ENCODE results near the gene SSX2B. TPM values are rescaled to one million over a fixed set of nuclear protein-coding genes. Genes with fewer than 3 reads are reported as not detected.
"Not testable (repeated sequence)": the region's sequence is repeated elsewhere in the genome, so short reads cannot be mapped to it uniquely, and the experiment has no call there.

Gene SSX2B, protein sequence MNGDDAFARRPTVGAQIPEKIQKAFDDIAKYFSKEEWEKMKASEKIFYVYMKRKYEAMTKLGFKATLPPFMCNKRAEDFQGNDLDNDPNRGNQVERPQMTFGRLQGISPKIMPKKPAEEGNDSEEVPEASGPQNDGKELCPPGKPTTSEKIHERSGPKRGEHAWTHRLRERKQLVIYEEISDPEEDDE
- total RNA-seq (not detected), polyA plus RNA-seq (not detected)
- long read RNA-seq, donor 1, result 0 reads
- long read RNA-seq, donor 2, result 0 reads
- long read RNA-seq, donor 3, result 0 reads

DNA sequence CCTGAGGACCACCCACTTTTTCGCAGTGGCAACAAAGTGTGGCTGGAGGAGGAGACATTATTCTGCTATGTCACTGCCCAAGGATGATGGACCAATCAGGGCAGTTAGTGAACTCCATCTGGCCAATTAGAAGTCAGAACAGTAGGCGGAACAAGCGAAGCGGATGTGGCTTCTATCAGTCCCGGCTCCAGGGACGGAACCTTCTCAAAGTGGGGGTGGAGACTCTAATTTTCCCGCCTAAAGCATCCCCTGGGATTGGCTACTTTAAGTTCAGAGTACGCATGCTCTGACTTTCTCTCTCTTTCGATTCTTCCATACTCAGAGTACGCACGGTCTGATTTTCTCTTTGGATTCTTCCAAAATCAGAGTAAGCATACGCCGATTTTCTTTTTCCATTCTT is at the start of gene SSX2B:
Gene SSX2B, plus strand, starts transcription at position 301 of the 400 bp plus-strand sequence. CDS start 1,429 bp downstream, outside the sequence.
- H3K27ac ChIP-seq; H3K9me3 ChIP-seq; intact Hi-C loops (cut with DNase I); DNase-seq; H3K4me3 ChIP-seq; H3K36me3 ChIP-seq; H3K27me3 ChIP-seq; H3K4me1 ChIP-seq (ENCODE audit: insufficient read depth): not testable (repeated sequence)
- WGBS, 3 donors, result no CpG with 5 or more reads among the region's 13 CpGs

- H3K36me3 ChIP-seq; H3K4me1 ChIP-seq (ENCODE audit: insufficient read depth); DNase-seq; H3K27me3 ChIP-seq; H3K9me3 ChIP-seq; H3K4me3 ChIP-seq; intact Hi-C loops (cut with DNase I); H3K27ac ChIP-seq: not testable (repeated sequence)
- WGBS, 3 donors, result no CpG with 5 or more reads among the region's 13 CpGs
Observed at GRCh38 chrX:52707078-52707477, 44.0 kb upstream of the SSX2B start, which contains the start of gene SSX2. Gene SSX2 (minus strand): TSS chrX:52707178. CDS start chrX:52705749, 1,429 bp downstream.

DNA sequence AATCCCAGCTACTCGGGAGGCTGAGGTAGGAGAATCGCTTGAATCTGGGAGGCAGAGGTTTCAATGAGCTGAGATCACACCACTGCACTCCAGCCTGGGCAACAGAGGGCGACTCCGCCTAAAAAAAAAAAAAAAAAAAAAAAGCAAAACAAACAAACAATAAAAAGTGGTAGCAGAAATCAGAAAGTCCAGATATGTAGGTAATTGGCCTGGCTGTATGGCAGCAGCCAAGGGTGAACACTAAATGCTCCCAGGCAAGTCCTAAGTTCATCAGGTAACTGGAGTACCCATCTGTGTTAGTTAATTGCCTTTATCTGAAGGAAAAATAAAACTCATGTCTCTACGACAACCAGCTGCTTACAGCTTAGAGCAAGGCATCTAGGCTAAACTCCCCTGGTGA is 14.9 kb downstream of the SSX2B start:
- H3K4me1 ChIP-seq (ENCODE audit: insufficient read depth); intact Hi-C loops (cut with DNase I); H3K27ac ChIP-seq; H3K4me3 ChIP-seq; H3K36me3 ChIP-seq; H3K27me3 ChIP-seq; H3K9me3 ChIP-seq; DNase-seq: not testable (repeated sequence)
- WGBS, 3 donors, result 80 to 90% (median 86%) methylated on average over 1 to 2 of the region's 5 CpGs

DNA sequence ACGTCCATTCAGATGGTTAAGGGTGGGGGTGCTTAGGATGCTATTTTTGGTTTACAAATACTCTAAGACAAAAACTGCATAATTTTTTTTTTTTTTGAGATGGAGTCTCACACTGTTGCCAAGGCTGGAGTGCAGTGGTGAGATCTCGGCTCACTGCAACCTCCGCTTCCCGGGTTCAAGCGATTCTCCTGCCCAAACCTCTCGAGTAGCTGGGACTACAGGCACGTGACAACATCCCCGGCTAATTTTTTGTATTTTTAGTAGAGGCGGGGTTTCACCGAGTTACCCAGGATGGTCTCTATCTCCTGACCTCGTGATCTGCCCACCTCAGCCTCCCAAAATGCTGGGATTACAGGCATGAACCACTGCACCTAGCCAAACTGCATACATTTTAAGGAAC is 22.5 kb downstream of the SSX2B start:
- WGBS, 3 donors, result 71 to 82% (median 80%) methylated on average over 9 to 10 of the region's 11 CpGs
- not testable (repeated sequence) for H3K4me1 ChIP-seq (ENCODE audit: insufficient read depth); DNase-seq

GRCh38 chrX:52797327-52797726 is 46.3 kb downstream of the SSX2B start, which contains the start of gene SPANXN5:
Gene SPANXN5 (minus strand): TSS chrX:52797427. CDS start chrX:52797348, 79 bp downstream.
- H3K27me3 ChIP-seq; H3K4me3 ChIP-seq; intact Hi-C loops (cut with DNase I); DNase-seq; H3K9me3 ChIP-seq; H3K36me3 ChIP-seq; H3K27ac ChIP-seq; H3K4me1 ChIP-seq (ENCODE audit: insufficient read depth): not testable (repeated sequence)
- 74 to 85% (median 79%) methylated on average over 2 of the region's 2 CpGs for WGBS, 3 donors

More for the DNA sequence above, 22.5 kb downstream of the SSX2B start:
- H3K4me3 ChIP-seq; H3K27ac ChIP-seq; H3K36me3 ChIP-seq; H3K27me3 ChIP-seq; intact Hi-C loops (cut with DNase I); H3K9me3 ChIP-seq: not testable (repeated sequence)

DNA sequence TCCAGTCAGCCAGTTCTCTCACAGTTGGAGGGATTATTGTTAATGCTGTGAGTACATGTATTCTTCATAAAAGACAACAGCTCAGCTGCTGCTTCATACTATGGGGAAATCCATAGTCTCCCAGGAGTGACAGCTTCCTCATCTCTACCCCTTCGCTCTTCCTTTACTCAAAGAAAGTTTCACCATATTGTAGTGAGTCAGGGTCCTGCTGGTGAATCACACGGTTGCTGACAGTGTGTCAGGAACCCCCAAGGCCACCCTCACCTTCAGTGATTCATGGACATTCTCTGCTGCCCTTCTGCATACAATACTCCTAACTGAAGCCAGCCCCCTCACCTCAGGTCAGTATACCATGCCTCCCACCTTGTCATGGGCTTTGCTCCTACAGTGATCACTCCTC is 53.8 kb downstream of the SSX2B start:
- intact Hi-C loops (cut with DNase I); H3K4me3 ChIP-seq; H3K27me3 ChIP-seq; DNase-seq; H3K27ac ChIP-seq; H3K4me1 ChIP-seq (ENCODE audit: insufficient read depth); H3K36me3 ChIP-seq; H3K9me3 ChIP-seq: not testable (repeated sequence)
- WGBS, 3 donors, result 43 to 56% (median 47%) methylated on average over 2 of the region's 2 CpGs

Small RNAs within 50 kb of the gene (small RNA-seq; reads per million reads assigned to genes)
- gene AC244505.3, result not detected
- not detected for gene AC244505.5
- gene AC244505.6, result not detected
- not detected for gene AC244505.7

Other genes starting within 250 kb of the SSX2B start
- gene XAGE1B, start 234.2 kb upstream of the SSX2B start, total RNA-seq, result not detected
- not detected for gene XAGE1B, start 234.2 kb upstream of the SSX2B start, polyA plus RNA-seq
- gene SSX7, start 96.4 kb upstream of the SSX2B start, total RNA-seq, result not detected
- gene SSX7, start 96.4 kb upstream of the SSX2B start, polyA plus RNA-seq, result not detected
- not detected for gene SSX2, start 44.1 kb upstream of the SSX2B start, total RNA-seq
- not detected for gene SSX2, start 44.1 kb upstream of the SSX2B start, polyA plus RNA-seq
- gene SPANXN5, start 46.2 kb downstream of the SSX2B start, total RNA-seq, result not detected
- not detected for gene SPANXN5, start 46.2 kb downstream of the SSX2B start, polyA plus RNA-seq
- gene XAGE5, start 60.0 kb downstream of the SSX2B start, total RNA-seq, result not detected
- not detected for gene XAGE5, start 60.0 kb downstream of the SSX2B start, polyA plus RNA-seq
- not detected for gene XAGE3, start 116.8 kb downstream of the SSX2B start, total RNA-seq
- gene XAGE3, start 116.8 kb downstream of the SSX2B start, polyA plus RNA-seq, result not detected
- gene FAM156B, start 146.1 kb downstream of the SSX2B start, total RNA-seq, result 10 to 100 TPM in 4 of 7 donors, 1 to 10 TPM in 3; 6.8 to 22.9 (median 13.6) TPM
- 10 to 100 TPM in 1 of 2 donors, 1 to 10 TPM in 1; 2.2 to 14.9 TPM for gene FAM156B, start 146.1 kb downstream of the SSX2B start, polyA plus RNA-seq
- gene FAM156A, start 207.3 kb downstream of the SSX2B start, total RNA-seq, result 10 to 100 TPM in 6 of 7 donors, 1 to 10 TPM in 1; 8.7 to 24.1 (median 17.9) TPM
- gene FAM156A, start 207.3 kb downstream of the SSX2B start, polyA plus RNA-seq, result 10 to 100 TPM; 13.2 to 16.6 TPM